ENCODE measurements around the gene NR0B2. TPM values are rescaled to one million over a fixed set of nuclear protein-coding genes. Genes with fewer than 3 reads are reported as not detected.
"Not testable (repeated sequence)": the region's sequence is repeated elsewhere in the genome, so short reads cannot be mapped to it uniquely, and the experiment has no call there.

The NR0B2 gene
- total RNA-seq, 1 experiment from 2014 or later: not detected

GRCh38 chr1:26889551-26890466 lies 24.0 kb downstream of the NR0B2 start, which contains the start of gene GPN2:
TSS of gene GPN2 (minus strand) at chr1:26890283. CDS start at chr1:26890096, 187 bp downstream.
- DNase-seq (ENCODE audit: low read depth): peak; percentile 71

DNA sequence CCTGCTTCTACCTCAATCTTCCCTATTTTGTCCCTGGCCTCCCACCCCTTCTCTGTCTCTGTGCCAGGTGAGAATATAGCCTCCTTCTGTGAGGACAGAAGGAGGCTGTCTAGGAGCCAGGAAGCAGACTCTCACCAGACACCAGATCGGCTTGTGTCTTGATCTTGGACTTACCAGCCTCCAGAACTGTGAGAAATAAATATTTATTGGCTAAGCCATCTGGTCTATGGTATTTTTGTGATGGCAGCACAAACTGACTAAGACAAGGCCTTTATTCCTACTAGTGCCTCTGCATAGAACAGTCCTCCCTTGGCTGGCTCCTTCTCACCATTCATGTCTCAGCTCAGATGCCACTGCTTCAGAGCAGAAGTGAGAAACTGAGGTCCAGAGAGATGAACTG lies 25.5 kb downstream of the NR0B2 start:
- no peak for DNase-seq (ENCODE audit: low read depth)

GRCh38 chr1:26887125-26887524 lies 26.6 kb downstream of the NR0B2 start:
- DNase-seq (ENCODE audit: low read depth): peak; percentile 26

GRCh38 chr1:26882696-26883463 lies 30.9 kb downstream of the NR0B2 start:
- DNase-seq (ENCODE audit: low read depth): no peak

DNA sequence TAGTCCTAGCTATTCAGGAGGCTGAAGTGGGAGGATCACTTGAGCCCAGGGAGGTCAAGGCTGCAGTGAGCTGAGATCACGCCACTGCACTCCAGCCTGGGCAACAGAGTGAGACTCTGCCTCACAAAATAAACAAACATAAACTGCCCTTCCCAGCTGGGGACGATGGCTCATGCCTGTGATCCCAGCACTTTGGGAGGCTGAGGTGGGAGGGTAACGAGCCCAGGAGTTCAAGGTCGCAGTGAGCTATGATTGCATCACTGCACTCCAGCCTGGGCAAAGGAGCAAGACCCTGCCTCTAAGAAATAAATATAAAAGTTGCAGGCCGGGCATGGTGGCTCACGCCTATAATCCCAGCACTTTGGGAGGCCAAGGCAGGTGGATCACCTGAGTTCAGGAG lies 32.2 kb downstream of the NR0B2 start:
- not testable (repeated sequence) for DNase-seq (ENCODE audit: low read depth)

DNA sequence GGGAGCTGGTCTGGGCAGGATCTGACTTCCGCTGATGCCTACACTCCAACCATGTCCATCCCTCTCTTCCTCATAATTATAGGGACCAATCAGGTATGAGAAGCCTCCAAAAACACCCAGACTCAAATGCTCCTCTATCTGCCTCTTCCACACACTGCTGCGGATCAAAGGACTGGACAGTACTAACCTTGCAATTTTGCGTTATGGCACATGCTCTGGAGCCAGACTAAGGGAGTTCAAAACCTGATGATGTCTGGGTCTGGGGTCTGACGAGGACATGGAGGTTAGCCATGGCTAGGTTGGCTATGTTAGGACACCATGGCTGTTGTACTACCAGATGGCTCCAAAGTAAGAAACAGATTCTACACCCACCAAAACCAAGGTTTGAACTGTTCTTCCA lies 34.0 kb downstream of the NR0B2 start:
- no peak for DNase-seq (ENCODE audit: low read depth)

DNA sequence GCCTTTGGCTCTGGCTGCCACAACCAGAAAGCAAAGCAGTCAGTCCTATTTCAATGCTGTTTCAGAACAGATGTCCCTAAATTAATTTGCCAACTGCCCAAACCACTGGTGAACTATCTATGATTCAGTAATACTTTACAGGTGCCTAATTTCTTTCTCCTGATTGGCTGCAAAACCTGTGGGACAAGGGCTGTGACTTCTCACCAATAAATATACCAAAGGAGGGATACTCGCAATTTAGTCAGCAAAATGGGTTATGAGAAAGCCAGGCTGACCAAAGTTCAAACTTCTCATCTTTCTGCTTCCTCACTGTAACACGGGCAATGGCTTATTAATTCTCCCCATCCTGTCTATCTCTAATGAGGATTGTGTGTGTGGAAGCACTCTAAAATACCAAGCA lies 36.4 kb downstream of the NR0B2 start:
- no peak for DNase-seq (ENCODE audit: low read depth)

GRCh38 chr1:26874896-26875295 lies 38.9 kb downstream of the NR0B2 start:
- no peak for DNase-seq (ENCODE audit: low read depth)

GRCh38 chr1:26873097-26873496 lies 40.7 kb downstream of the NR0B2 start:
- DNase-seq (ENCODE audit: low read depth): not testable (repeated sequence)

GRCh38 chr1:26864610-26865480 lies 48.9 kb downstream of the NR0B2 start:
- peak; percentile 97 for DNase-seq (ENCODE audit: low read depth)

GRCh38 chr1:26863685-26864077 lies 50.1 kb downstream of the NR0B2 start:
- DNase-seq (ENCODE audit: low read depth): no peak

DNA sequence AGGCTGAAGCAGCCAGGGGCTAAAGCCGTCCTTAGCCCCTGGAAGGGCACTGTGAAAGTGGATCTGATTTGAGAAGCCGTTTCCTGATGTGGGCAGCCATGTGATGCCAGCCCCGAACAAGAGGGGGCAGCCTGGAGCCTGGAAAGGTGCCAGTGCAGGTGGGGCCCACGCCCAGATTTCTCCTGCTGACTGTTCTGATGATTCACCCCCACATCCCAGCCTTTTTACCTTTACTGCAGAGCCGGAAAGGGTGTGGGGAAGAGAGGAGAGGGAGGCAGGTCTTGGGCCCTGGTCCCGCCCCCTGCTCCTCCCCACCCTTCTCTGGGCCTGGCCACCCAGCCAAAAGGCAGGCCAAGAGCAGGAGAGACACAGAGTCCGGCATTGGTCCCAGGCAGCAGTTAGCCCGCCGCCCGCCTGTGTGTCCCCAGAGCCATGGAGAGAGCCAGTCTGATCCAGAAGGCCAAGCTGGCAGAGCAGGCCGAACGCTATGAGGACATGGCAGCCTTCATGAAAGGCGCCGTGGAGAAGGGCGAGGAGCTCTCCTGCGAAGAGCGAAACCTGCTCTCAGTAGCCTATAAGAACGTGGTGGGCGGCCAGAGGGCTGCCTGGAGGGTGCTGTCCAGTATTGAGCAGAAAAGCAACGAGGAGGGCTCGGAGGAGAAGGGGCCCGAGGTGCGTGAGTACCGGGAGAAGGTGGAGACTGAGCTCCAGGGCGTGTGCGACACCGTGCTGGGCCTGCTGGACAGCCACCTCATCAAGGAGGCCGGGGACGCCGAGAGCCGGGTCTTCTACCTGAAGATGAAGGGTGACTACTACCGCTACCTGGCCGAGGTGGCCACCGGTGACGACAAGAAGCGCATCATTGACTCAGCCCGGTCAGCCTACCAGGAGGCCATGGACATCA lies 50.7 kb downstream of the NR0B2 start, which contains the start of gene SFN:
Gene SFN, plus strand, starts transcription at position 369 of the 904 bp plus-strand sequence. Its CDS starts 64 bp downstream, at position 433.
- no peak for DNase-seq (ENCODE audit: low read depth)

DNA sequence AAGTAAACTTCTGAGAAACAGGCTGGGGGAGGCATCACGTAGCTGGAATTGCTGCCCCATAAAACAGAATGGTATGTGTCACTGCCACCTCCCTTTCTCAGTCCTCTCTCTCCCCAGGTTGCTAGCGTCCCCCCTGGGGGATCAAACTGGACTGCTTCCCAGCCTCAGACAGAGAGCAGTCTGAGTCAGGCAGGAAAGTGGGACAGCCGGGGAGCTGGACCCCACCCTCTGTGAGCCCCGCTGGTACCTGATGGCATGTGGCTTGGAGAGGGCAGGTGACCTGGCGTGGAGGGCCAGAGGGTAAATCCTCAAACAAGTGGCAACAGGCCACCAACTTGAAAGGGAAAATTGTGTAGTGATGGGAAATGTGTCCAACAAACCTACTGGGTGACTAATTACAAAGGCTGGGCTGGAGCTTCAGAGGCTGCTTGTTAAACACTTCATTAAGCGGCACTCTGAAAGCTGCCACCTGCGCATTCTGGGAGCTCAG lies 51.8 kb downstream of the NR0B2 start:
- DNase-seq (ENCODE audit: low read depth): no peak

Other genes starting within 250 kb of the NR0B2 start
- gene ARID1A, start 218.0 kb downstream of the NR0B2 start, total RNA-seq (2014; rRNA removed): 18.7 and 21.6 TPM in 2 replicates
- gene PIGV, start 126.0 kb downstream of the NR0B2 start, total RNA-seq (2014; rRNA removed): 17.7 and 20.8 TPM in 2 replicates
- 10.4 and 13.0 TPM in 2 replicates for gene ZDHHC18, start 87.3 kb downstream of the NR0B2 start, total RNA-seq (2014; rRNA removed)
- not detected in 2 replicates for gene SFN, start 50.8 kb downstream of the NR0B2 start, total RNA-seq (2014; rRNA removed)
- 10.1 and 12.2 TPM in 2 replicates for gene GPN2, start 23.7 kb downstream of the NR0B2 start, total RNA-seq (2014; rRNA removed)
- 5.6 and 5.9 TPM in 2 replicates for gene GPATCH3, start 13.5 kb downstream of the NR0B2 start, total RNA-seq (2014; rRNA removed)
- 67.1 and 71.5 TPM in 2 replicates for gene NUDC, start 7.8 kb upstream of the NR0B2 start, total RNA-seq (2014; rRNA removed)
- not detected in 2 replicates for gene KDF1, start 46.5 kb upstream of the NR0B2 start, total RNA-seq (2014; rRNA removed)
- gene TRNP1, start 79.7 kb upstream of the NR0B2 start, total RNA-seq (2014; rRNA removed): 22.4 and 27.0 TPM in 2 replicates
- gene TENT5B, start 98.9 kb upstream of the NR0B2 start, total RNA-seq (2014; rRNA removed): 3.3 and 3.6 TPM in 2 replicates
- 14.9 and 16.7 TPM in 2 replicates for gene SLC9A1, start 241.2 kb upstream of the NR0B2 start, total RNA-seq (2014; rRNA removed)